Fibroblast of lung (primary cell): ENCODE data around the gene CTNNA1. TPM values are rescaled to one million over a fixed set of nuclear protein-coding genes. Genes with fewer than 3 reads are reported as not detected.
A peak's percentile ranks its signal among the peaks of the same experiment; 100 is the strongest.

Experiments used
- DNase-seq, 2 donors: peaks; one replicate each; pipeline versions ENCODE4 v3.0.0 to v3.0.0-alpha.2; 2010; ENCODE audit warnings: low read depth in 2 of 2
- H2AFZ ChIP-seq: 2 replicates; pipeline ENCODE4 v1.5.1; 2012; ENCODE audit warnings: low read length, control low read depth, inconsistent platforms
- H3K27ac ChIP-seq: 2 replicates; pipeline ENCODE4 v1.5.1; 2011; ENCODE audit warnings: low read length, control low read depth; ENCODE audit not compliant: insufficient read depth
- H3K27me3 ChIP-seq: 2 replicates; pipeline ENCODE4 v1.5.1; 2011; ENCODE audit warnings: mild to moderate bottlenecking, low read length; ENCODE audit not compliant: control insufficient read depth, insufficient read depth
- H3K36me3 ChIP-seq: 2 replicates; pipeline ENCODE4 v1.5.1; 2011; ENCODE audit warnings: low read length; ENCODE audit not compliant: control insufficient read depth, insufficient read depth
- H3K4me1 ChIP-seq: 2 replicates; pipeline ENCODE4 v1.5.1; 2011; ENCODE audit warnings: low read length; ENCODE audit not compliant: control insufficient read depth, insufficient read depth; ENCODE audit errors: extremely low read depth
- H3K4me2 ChIP-seq: 2 replicates; pipeline ENCODE4 v1.5.1; 2011; ENCODE audit warnings: low read length, control low read depth; ENCODE audit not compliant: insufficient read depth; ENCODE audit errors: extremely low read depth
- H3K4me3 ChIP-seq, 4 experiments: fragments of 200-600 bp in 1 of 4; sonication (generic) in 1 of 4; replicated peaks in 1 of 4; 2 replicates each; pipeline ENCODE4 v1.5.1; 2011 to 2016; ENCODE audit warnings: low read length in 4 of 4, low read depth in 3 of 4, mild to moderate bottlenecking in 3 of 4, control low read depth in 2 of 4, inconsistent platforms in 1 of 4, mixed read lengths in 1 of 4; ENCODE audit not compliant: insufficient read depth in 1 of 4; ENCODE audit errors: control extremely low read depth in 1 of 4
- H3K79me2 ChIP-seq: 2 replicates; pipeline ENCODE4 v1.5.1; 2012; ENCODE audit warnings: mild to moderate bottlenecking, low read length, inconsistent platforms; ENCODE audit not compliant: control insufficient read depth, insufficient read depth
- H3K9ac ChIP-seq: 2 replicates; pipeline ENCODE4 v1.5.1; 2011; ENCODE audit warnings: mild to moderate bottlenecking, low read length, control low read depth; ENCODE audit not compliant: insufficient read depth
- H3K9me3 ChIP-seq: 2 replicates; pipeline ENCODE4 v1.5.1; 2012; ENCODE audit warnings: low read depth, low read length; ENCODE audit not compliant: control insufficient read depth, insufficient read depth
- H4K20me1 ChIP-seq: 2 replicates; pipeline ENCODE4 v1.5.1; 2011; ENCODE audit warnings: low read length; ENCODE audit not compliant: control insufficient read depth, insufficient read depth; ENCODE audit errors: extremely low read depth
- EZH2 ChIP-seq: IDR thresholded peaks from 2 replicates; pipeline ENCODE4 v1.5.1; 2012; ENCODE audit warnings: low read length, control low read depth, mild to moderate bottlenecking; ENCODE audit errors: missing control alignments
- polyA plus RNA-seq, 2 donors: library from polyadenylated mRNA; depleted of rRNA in 1 of 2; stranded (reverse) in 1 of 2; unstranded in 1 of 2; fragments of >200 nt; gene quantifications; 2 replicates each; pipeline ENCODE4 v1.2.1, GENCODE V29; 2011 to 2012; ENCODE audit warnings: missing spikeins in 1 of 2
- total RNA-seq: library from RNA; depleted of rRNA; stranded (reverse); fragments of >200 nt; gene quantifications from 2 replicates; pipeline ENCODE4 v1.2.1, GENCODE V29; 2014
- TF ChIP-seq, protein P1 (sequence below), 2 donors: IDR thresholded peaks in 1 of 2; conservative IDR thresholded peaks in 1 of 2; 1 replicate in 1 of 2; 2 replicates in 1 of 2; pipeline ENCODE4 v1.5.1; 2011 to 2012; ENCODE audit warnings: low read length in 2 of 2, control low read depth in 1 of 2, inconsistent platforms in 1 of 2, low read depth in 1 of 2, mild to moderate bottlenecking in 1 of 2

CTNNA1 gene
- total and polyA plus RNA-seq, 2 donors (not counting 1 experiment from before 2014, with no cell fraction given) = 181 to 557 TPM

DNA sequence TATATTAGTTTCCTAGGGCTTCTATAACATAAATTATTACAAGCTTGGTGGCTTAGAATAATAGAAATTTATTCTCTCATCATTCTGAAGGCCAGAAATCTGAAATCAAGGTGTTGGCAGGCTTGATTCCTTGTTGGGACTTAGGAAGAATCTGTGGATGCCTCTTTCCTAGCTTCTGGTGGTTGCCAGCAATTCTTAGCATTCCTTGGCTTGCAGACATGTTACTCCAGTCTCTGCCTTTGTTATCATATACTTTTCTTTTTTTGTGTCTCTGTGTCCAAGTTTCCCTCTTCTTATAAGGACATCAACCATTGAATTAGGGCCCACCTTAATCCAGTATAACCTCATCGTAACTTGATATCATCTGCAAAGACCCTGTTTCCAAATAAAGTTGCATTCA is 31.4 kb downstream of the CTNNA1 start:
- H3K9me3 ChIP-seq = no peaks in the 10 kb centered on the region
- no peak overlapping the region for H2AFZ ChIP-seq
- H3K4me3 ChIP-seq = no peak overlapping the region
- TF ChIP-seq, protein P1, sequence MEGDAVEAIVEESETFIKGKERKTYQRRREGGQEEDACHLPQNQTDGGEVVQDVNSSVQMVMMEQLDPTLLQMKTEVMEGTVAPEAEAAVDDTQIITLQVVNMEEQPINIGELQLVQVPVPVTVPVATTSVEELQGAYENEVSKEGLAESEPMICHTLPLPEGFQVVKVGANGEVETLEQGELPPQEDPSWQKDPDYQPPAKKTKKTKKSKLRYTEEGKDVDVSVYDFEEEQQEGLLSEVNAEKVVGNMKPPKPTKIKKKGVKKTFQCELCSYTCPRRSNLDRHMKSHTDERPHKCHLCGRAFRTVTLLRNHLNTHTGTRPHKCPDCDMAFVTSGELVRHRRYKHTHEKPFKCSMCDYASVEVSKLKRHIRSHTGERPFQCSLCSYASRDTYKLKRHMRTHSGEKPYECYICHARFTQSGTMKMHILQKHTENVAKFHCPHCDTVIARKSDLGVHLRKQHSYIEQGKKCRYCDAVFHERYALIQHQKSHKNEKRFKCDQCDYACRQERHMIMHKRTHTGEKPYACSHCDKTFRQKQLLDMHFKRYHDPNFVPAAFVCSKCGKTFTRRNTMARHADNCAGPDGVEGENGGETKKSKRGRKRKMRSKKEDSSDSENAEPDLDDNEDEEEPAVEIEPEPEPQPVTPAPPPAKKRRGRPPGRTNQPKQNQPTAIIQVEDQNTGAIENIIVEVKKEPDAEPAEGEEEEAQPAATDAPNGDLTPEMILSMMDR (conservative IDR thresholded peaks at IDR 0.05 in 1 of 2, IDR thresholded peaks at IDR 0.05 in 1 of 2; ENCODE audit: low read depth in 1 of 2, low read length in 2 of 2) = no peak
- no peak for TF ChIP-seq EZH2
- H3K9ac ChIP-seq = no peak overlapping the region
- H3K27ac ChIP-seq = no peak overlapping the region
- H3K79me2 ChIP-seq = peaks cover 47% of the 10 kb centered on the region
- no peaks in the 10 kb centered on the region for H3K4me1 ChIP-seq
- peaks cover 3% of the 10 kb centered on the region for H3K36me3 ChIP-seq
- no peaks in the 10 kb centered on the region for H3K27me3 ChIP-seq
- peak in 1 of 2 donors; percentile 78 for DNase-seq
- no peak overlapping the region for H3K4me2 ChIP-seq
- H4K20me1 ChIP-seq = no peaks in the 10 kb centered on the region

DNA sequence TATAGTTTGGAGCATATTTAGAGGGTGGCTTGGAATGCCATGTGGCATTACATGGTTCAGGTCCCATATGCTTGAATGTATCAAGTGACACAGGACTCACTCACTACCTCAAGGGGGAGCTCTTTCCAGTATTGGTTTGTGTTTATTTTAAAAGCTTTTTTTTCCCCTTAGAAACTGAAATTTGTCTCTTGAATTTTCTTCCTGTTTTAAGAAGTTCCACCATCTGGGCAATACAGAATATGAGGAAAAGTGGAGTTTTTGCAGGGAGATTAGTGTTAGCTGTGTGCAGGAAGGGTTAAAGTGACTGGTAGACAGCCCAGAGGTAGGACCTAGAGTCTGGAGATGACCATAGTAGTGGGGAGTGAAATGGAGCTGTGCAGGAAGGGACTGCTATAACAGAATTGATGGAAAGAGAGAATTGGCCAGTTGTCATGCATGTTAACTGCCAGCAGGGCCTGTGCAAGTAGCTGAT is 36.6 kb downstream of the CTNNA1 start:
- Histone ChIP-seq H3K9ac (no peak overlapping the region), H2AFZ (no peak overlapping the region), H3K79me2 (peaks cover 53% of the 10 kb centered on the region), H3K27ac (no peak overlapping the region), H3K36me3 (no peaks in the 10 kb centered on the region), H3K9me3 (no peaks in the 10 kb centered on the region), H3K27me3 (no peaks in the 10 kb centered on the region), H3K4me1 (no peaks in the 10 kb centered on the region), H3K4me2 (no peak overlapping the region), H3K4me3 (no peak overlapping the region), H4K20me1 (no peaks in the 10 kb centered on the region)
- TF ChIP-seq EZH2 = no peak
- TF ChIP-seq, protein P1 (conservative IDR thresholded peaks at IDR 0.05 in 1 of 2, IDR thresholded peaks at IDR 0.05 in 1 of 2; ENCODE audit: low read depth in 1 of 2, low read length in 2 of 2) = peak; percentile 16 to 78
- DNase-seq = peak; percentile 23 to 57

DNA sequence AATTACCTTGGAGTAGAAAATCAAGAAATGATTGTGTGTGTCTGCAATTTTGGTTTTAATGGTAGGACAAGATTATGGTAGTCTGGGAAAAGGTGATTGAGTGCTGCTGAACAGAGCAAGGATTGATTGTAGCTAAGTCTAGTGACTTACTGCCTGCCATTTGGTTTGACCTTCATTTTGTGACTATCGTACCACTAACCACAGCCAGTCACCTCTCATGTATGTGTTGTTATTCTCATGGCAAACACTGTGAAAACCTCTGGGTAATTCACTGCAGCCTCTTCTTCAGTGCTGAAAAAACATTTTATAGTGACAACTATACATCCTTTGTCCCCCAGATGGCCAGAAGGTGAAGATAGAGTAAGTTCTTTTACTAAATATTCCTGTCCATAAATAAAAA is 37.5 kb downstream of the CTNNA1 start:
- Histone ChIP-seq H3K9me3 (no peaks in the 10 kb centered on the region), H4K20me1 (no peaks in the 10 kb centered on the region), H3K27ac (no peak overlapping the region), H3K36me3 (no peaks in the 10 kb centered on the region), H2AFZ (no peak overlapping the region), H3K4me1 (no peaks in the 10 kb centered on the region), H3K79me2 (peaks cover 57% of the 10 kb centered on the region), H3K27me3 (no peaks in the 10 kb centered on the region), H3K9ac (no peak overlapping the region), H3K4me2 (no peak overlapping the region), H3K4me3 (no peak overlapping the region)
- no peak for TF ChIP-seq EZH2
- TF ChIP-seq, protein P1 (conservative IDR thresholded peaks at IDR 0.05 in 1 of 2, IDR thresholded peaks at IDR 0.05 in 1 of 2; ENCODE audit: low read depth in 1 of 2, low read length in 2 of 2) = no peak
- DNase-seq = peak in 1 of 2 donors; percentile 49
